GM12872 (cell line): Measurements from ENCODE around the gene PPP1R12B.

ENCODE experiments used
- TF ChIP-seq, protein P1 (sequence below): IDR thresholded peaks from 3 replicates; pipeline ENCODE4 v1.5.1; 2011; ENCODE audit warnings: low read depth, mild to moderate bottlenecking, low read length, moderate library complexity; ENCODE audit not compliant: insufficient read depth

PPP1R12B gene

DNA sequence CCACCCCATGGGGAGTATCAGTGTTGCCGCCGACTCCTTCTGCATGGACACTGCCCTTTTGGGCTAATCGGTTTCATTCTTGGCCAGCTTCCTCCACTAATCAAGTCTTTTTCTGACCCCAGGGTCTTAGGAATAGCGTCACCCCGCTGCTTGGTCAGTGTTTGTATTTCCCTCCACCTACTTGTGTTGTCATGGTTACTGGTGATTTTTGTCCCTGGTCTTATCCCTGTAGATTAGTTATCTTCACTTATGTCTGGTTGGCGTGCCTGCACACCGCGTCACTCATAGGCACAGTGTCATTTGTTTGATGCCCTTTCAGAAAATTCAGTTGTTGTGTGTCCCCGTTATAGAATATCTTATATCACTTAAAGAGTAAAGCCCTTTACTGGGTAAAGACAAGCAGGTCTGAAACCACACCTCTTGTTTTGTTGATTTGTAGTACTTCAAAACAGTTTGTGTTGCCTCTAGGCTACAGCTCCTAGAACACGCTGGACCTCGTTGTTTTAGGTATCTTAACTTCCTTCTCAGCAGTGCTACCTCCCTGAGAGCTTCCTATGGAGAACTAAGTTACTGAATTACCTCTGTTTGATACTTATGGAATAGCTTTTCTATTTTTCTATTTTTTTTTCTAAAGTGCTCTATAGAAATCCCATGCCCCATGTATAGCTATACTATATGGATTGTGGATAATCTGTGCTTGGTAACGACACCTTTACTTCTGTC lies 868 bp downstream of the PPP1R12B start:
- TF ChIP-seq, protein P1, sequence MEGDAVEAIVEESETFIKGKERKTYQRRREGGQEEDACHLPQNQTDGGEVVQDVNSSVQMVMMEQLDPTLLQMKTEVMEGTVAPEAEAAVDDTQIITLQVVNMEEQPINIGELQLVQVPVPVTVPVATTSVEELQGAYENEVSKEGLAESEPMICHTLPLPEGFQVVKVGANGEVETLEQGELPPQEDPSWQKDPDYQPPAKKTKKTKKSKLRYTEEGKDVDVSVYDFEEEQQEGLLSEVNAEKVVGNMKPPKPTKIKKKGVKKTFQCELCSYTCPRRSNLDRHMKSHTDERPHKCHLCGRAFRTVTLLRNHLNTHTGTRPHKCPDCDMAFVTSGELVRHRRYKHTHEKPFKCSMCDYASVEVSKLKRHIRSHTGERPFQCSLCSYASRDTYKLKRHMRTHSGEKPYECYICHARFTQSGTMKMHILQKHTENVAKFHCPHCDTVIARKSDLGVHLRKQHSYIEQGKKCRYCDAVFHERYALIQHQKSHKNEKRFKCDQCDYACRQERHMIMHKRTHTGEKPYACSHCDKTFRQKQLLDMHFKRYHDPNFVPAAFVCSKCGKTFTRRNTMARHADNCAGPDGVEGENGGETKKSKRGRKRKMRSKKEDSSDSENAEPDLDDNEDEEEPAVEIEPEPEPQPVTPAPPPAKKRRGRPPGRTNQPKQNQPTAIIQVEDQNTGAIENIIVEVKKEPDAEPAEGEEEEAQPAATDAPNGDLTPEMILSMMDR, result no peak

DNA sequence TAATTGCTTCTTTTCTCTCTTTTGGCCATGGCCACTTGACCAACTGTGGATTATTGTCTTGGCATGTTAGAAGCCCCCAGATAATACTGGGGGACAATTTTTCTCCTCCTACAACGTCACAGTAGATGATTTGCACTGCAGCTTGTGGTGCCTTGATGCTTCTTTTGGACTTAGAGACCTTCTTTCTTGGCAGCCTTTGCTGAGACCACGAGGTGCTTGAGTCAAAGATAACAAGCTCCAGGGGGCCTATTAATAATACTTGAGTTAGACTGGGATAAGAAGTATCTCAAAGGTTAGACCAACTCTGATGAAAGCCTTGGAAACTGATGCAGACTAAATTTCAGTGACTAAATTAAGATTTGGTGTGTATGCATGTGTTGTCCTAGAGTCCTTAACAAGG lies 3.2 kb downstream of the PPP1R12B start:
- TF ChIP-seq, protein P1, result no peak

DNA sequence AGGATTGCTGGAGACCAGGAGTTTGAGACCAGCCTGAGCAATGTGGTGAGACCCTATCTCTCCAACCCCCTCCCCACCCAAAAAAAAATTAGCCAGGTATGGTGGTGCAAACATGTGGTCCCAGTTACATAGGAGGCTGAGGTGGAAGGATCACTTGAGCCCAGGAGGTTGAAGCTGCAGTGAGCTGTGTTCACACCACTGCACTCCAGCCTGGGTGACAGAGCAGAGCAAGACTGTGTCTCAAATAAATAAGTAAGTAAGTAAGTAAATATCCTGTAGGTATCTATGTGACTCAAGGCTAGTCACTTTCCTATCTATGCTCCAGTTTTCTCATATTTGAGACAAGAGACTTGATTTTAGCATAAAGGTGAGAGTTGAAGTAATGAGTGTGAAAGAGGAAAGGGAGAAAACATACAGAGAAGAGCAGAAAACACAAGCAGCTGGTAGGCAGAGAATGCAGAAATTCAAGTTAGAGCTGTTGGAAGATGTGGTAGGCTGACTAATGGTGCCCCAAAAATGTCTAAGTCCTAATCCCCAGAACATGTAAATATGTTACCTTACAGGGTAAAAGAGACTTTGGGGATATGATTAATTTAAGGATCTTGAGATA lies 7.5 kb downstream of the PPP1R12B start:
- TF ChIP-seq, protein P1, result no peak

DNA sequence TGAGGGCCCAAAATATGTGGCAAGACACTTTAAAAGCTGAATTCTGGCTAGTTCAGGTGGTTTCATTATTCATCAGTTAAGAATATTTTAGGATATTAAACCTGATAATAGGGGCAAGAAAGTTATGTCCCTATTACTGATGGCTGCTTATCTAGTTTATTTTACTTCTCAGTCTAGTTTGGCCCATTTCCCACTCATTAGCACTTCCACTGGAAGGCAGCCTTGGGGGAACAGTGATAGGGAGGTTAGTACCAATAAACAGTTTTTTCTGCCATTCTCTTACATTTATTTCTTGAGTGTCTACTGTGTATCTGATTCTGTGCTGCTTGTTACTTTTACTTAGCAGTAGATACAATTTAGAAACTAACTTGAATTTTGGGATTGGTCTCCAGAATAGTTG lies 9.0 kb downstream of the PPP1R12B start:
- TF ChIP-seq, protein P1, result no peak

DNA sequence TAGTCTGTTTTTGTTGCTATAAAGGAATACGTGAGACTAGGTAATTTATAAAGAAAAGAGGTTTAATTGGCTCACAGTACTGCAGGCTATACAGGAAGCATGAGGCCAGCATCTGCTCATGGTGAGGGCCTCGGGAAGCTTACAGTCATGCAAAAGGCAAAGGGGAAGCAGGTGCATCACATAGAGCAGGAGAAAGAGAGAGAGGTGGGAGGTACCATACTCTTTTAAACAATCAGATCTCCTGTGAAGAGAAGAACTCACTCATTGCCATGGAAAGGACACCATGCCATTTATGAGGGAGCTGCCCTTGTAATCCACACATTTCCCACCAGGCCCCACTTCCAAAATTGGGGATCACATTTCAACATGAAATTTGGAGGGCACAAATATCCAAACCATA lies 12.7 kb downstream of the PPP1R12B start:
- TF ChIP-seq, protein P1, result no peak

DNA sequence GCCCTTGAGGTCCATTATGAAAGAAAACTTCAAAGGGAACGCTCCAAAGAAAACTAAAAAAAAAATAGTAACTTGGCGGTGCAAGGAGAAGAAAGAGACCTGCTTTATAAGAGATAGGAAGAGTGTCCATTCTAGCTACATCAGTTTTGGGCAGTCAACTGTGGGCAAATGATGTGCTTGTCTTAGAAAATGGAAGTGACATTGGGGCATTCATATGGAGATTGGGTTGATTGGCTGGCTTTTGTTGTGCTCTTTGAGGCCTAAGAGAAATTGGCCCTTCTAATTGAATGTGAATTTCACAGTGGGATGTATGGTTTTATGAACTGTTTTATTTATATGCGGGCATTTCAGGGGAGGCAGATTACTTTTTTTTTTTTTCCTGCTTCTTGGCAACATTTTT lies 13.2 kb downstream of the PPP1R12B start:
- TF ChIP-seq, protein P1, result no peak

DNA sequence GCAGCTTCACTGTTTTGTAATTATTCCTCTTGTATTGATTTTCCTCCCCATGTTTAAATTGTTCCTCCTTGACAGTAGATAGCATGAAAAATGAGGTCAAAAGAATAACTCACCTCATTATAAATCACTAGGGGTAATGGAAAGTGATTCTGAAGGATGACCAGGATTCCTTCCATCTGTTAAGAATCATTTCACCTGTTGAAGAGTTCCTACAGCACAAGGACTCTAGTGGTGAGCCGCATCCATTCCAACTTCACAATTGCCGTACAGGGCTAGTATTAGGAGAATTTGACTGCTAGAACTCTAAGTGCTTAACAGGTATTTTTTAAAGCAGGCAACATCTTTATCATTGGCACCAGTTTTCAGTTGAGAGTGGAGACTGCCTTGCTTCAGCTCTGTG lies 13.7 kb downstream of the PPP1R12B start:
- TF ChIP-seq, protein P1, result no peak
